HG02973 (cell line): ENCODE results near the gene MGLL.

ENCODE experiments used
- ATAC-seq: cut with Tn5 transposase; IDR thresholded peaks from one replicate; pipeline ENCODE4 v1.9.1; 2021; ENCODE audit warnings: moderate library complexity; ENCODE audit not compliant: unreplicated experiment

Gene MGLL

GRCh38 chr3:127760791-127761440, 61.4 kb downstream of the MGLL start:
- no peak for ATAC-seq

GRCh38 chr3:127760361-127760760, 62.0 kb downstream of the MGLL start:
- no peak for ATAC-seq

- ATAC-seq, result no peak
These were observed 62.5 kb downstream of the MGLL start for GRCh38 chr3:127759826-127760225.

GRCh38 chr3:127758013-127758412, 64.3 kb downstream of the MGLL start:
- no peak for ATAC-seq

GRCh38 chr3:127755305-127755681, 67.0 kb downstream of the MGLL start:
- ATAC-seq, result no peak

- no peak for ATAC-seq
These were observed 67.7 kb downstream of the MGLL start for GRCh38 chr3:127754411-127755304.

- no peak for ATAC-seq
These were observed 68.4 kb downstream of the MGLL start for GRCh38 chr3:127753898-127754410.

- no peak for ATAC-seq
These were observed 69.0 kb downstream of the MGLL start for GRCh38 chr3:127753338-127753737.

- no peak for ATAC-seq
These were observed 70.5 kb downstream of the MGLL start for GRCh38 chr3:127751782-127752181.

- ATAC-seq, result no peak
These were observed 71.1 kb downstream of the MGLL start for GRCh38 chr3:127751163-127751621.

GRCh38 chr3:127750226-127751031, 71.9 kb downstream of the MGLL start:
- ATAC-seq, result no peak

GRCh38 chr3:127749787-127750225, 72.5 kb downstream of the MGLL start:
- ATAC-seq, result no peak

GRCh38 chr3:127749361-127749760, 73.0 kb downstream of the MGLL start:
- no peak for ATAC-seq

GRCh38 chr3:127748754-127749327, 73.5 kb downstream of the MGLL start:
- ATAC-seq, result no peak

GRCh38 chr3:127747751-127748521, 74.4 kb downstream of the MGLL start:
- no peak for ATAC-seq

- no peak for ATAC-seq
These were observed 75.2 kb downstream of the MGLL start for GRCh38 chr3:127747066-127747465.

GRCh38 chr3:127746400-127747057, 75.8 kb downstream of the MGLL start:
- ATAC-seq, result no peak

GRCh38 chr3:127745656-127746399, 76.5 kb downstream of the MGLL start:
- no peak for ATAC-seq

- ATAC-seq, result no peak
These were observed 77.4 kb downstream of the MGLL start for GRCh38 chr3:127744875-127745274.
